HCT116 (cell line): ENCODE measurements around the gene TANC1. TPM values are rescaled to one million over a fixed set of nuclear protein-coding genes. Genes with fewer than 3 reads are reported as not detected.

Experiments used
- ATAC-seq: fragments of 200-7000 bp; cut with Tn5 transposase; 2 replicates; pipeline ENCODE4 v1.9.1; 2020; ENCODE audit warnings: mild to moderate bottlenecking, moderate library complexity
- BruUV-seq: library from RNA; stranded (reverse); fragments of 400-500 nt; replicated peaks from 2 replicates; lab custom pipeline; 2021; lab: Mats Ljungman, UMichigan
- CTCF ChIA-PET: fragments of 300-600 bp; sonication (Branson Sonifier 250); formaldehyde crosslinking; loops from one replicate; lab custom pipeline; 2021; ENCODE audit warnings: antibody characterized with exemption; lab: Charles Lee
- POLR2A ChIA-PET: fragments of 300-600, 350-600 bp; sonication (Branson Sonifier 250); formaldehyde crosslinking; loops from one replicate; lab custom pipeline; 2021; ENCODE audit warnings: antibody characterized with exemption; lab: Charles Lee
- RAD21 ChIA-PET, 2 experiments: fragments of 300-600 bp; sonication (Branson Sonifier 250); formaldehyde crosslinking; loops; one replicate each; lab custom pipeline; 2023; ENCODE audit warnings: low total read pairs in 2 of 2; ENCODE audit not compliant: uncharacterized antibody in 2 of 2, unreplicated experiment in 2 of 2, low non-redundant PET in 1 of 2; lab: Charles Lee
- DNase-seq: peaks from one replicate; pipeline ENCODE4 v3.0.0-alpha.2; 2010; ENCODE audit warnings: low read depth, low spot score
- H2AFZ ChIP-seq: fragments of 200-600 bp; shearing (Covaris generic), sonication (generic); 2 replicates; pipeline ENCODE4 v1.6.1; 2017; ENCODE audit warnings: low read depth, mixed run types, mixed read lengths, antibody characterized with exemption, low read length; ENCODE audit not compliant: poor library complexity, severe bottlenecking
- H3K27ac ChIP-seq: 2 replicates; pipeline ENCODE4 v1.5.1; 2012; ENCODE audit warnings: low read depth, low read length
- H3K27me3 ChIP-seq: fragments of 200-600 bp; sonication (generic); 2 replicates; pipeline ENCODE4 v1.6.1; 2016; ENCODE audit warnings: mixed run types, low read length, mixed read lengths; ENCODE audit not compliant: insufficient read depth
- H3K36me3 ChIP-seq, 2 experiments: fragments of 200-500 bp in 1 of 2; fragments of 200-600 bp in 1 of 2; sonication (Bioruptor generic) in 1 of 2; sonication (generic) in 1 of 2; 2 replicates each; pipeline versions ENCODE4 v1.5.1 to v1.6.1; 2014 to 2016; ENCODE audit warnings: low read length in 2 of 2, inconsistent platforms in 1 of 2, mixed read lengths in 1 of 2, mixed run types in 1 of 2; ENCODE audit not compliant: insufficient read depth in 2 of 2, control insufficient read depth in 1 of 2
- H3K4me1 ChIP-seq, 2 experiments: fragments of 200-600 bp in 1 of 2; sonication (generic) in 1 of 2; 2 replicates each; pipeline versions ENCODE4 v1.5.1 to v1.6.1; 2012 to 2017; ENCODE audit warnings: low read length in 2 of 2, inconsistent platforms in 1 of 2, mild to moderate bottlenecking in 1 of 2, mixed read lengths in 1 of 2, mixed run types in 1 of 2, moderate library complexity in 1 of 2; ENCODE audit not compliant: insufficient read depth in 2 of 2, control insufficient read depth in 1 of 2
- H3K4me2 ChIP-seq: fragments of 200-600 bp; sonication (generic); 2 replicates; pipeline ENCODE4 v1.6.1; 2017; ENCODE audit warnings: mixed run types, low read length, mixed read lengths
- H3K4me3 ChIP-seq, 2 experiments: fragments of 200-600 bp in 1 of 2; sonication (generic) in 1 of 2; replicated peaks in 1 of 2; 2 replicates each; pipeline ENCODE4 v1.5.1; 2011 to 2016; ENCODE audit warnings: low read length in 2 of 2, control low read depth in 1 of 2, low read depth in 1 of 2, mild to moderate bottlenecking in 1 of 2, mixed read lengths in 1 of 2, mixed run types in 1 of 2
- H3K79me2 ChIP-seq: fragments of 200-600 bp; sonication (generic); 2 replicates; pipeline ENCODE4 v1.6.1; 2017; ENCODE audit warnings: mild to moderate bottlenecking, mixed run types, low read length, moderate library complexity, mixed read lengths; ENCODE audit not compliant: insufficient read depth
- H3K9ac ChIP-seq: fragments of 200-600 bp; sonication (generic); 2 replicates; pipeline ENCODE4 v1.6.1; 2016; ENCODE audit warnings: low read length, mixed read lengths
- H3K9me2 ChIP-seq: fragments of 200-600 bp; sonication (generic), shearing (Covaris generic); 2 replicates; pipeline ENCODE4 v1.6.1; 2017; ENCODE audit warnings: mixed run types, mild to moderate bottlenecking, moderate library complexity; ENCODE audit not compliant: insufficient read depth
- H3K9me3 ChIP-seq, 2 experiments: fragments of 200-500 bp in 1 of 2; fragments of 200-600 bp in 1 of 2; sonication (Bioruptor generic) in 1 of 2; sonication (generic) in 1 of 2; 2 replicates each; pipeline ENCODE4 v1.6.1; 2014 to 2017; ENCODE audit warnings: low read length in 2 of 2, mixed read lengths in 2 of 2, inconsistent platforms in 1 of 2, low read depth in 1 of 2, mild to moderate bottlenecking in 1 of 2, mixed run types in 1 of 2, moderate library complexity in 1 of 2; ENCODE audit not compliant: control insufficient read depth in 1 of 2, insufficient read depth in 1 of 2
- H4K20me1 ChIP-seq: fragments of 200-600 bp; sonication (generic), shearing (Covaris generic); 2 replicates; pipeline ENCODE4 v1.6.1; 2017; ENCODE audit warnings: mixed run types, mild to moderate bottlenecking, moderate library complexity; ENCODE audit not compliant: insufficient read depth
- EGR1 ChIP-seq: IDR thresholded peaks from 2 replicates; pipeline ENCODE4 v1.6.1; 2012; ENCODE audit warnings: low read depth
- EZH2 ChIP-seq: fragments of 200-600 bp; sonication (generic); IDR thresholded peaks from 2 replicates; pipeline ENCODE4 v1.6.1; 2017; ENCODE audit warnings: antibody characterized with exemption, mixed run types
- EZH2phosphoT487 ChIP-seq: fragments of 200-600 bp; IDR thresholded peaks from 2 replicates; pipeline ENCODE4 v1.6.1; 2018; ENCODE audit warnings: antibody characterized with exemption, borderline replicate concordance
- POLR2A ChIP-seq: IDR thresholded peaks from 2 replicates; pipeline ENCODE4 v1.7.0; 2011; ENCODE audit warnings: borderline replicate concordance; ENCODE audit not compliant: insufficient read depth, insufficient read length; ENCODE audit errors: extremely low read depth
- POLR2AphosphoS5 ChIP-seq: IDR thresholded peaks from 2 replicates; pipeline ENCODE4 v1.6.1; 2011; ENCODE audit warnings: mild to moderate bottlenecking, low read depth, low read length, moderate library complexity
- RAD21 ChIP-seq: IDR thresholded peaks from 2 replicates; pipeline ENCODE4 v1.6.1; 2012; ENCODE audit warnings: low read depth, mild to moderate bottlenecking
- SP1 ChIP-seq: IDR thresholded peaks from 2 replicates; pipeline ENCODE4 v1.6.1; 2012; ENCODE audit warnings: low read depth
- SRF ChIP-seq: IDR thresholded peaks from 2 replicates; pipeline ENCODE4 v1.6.1; 2012; ENCODE audit warnings: low read depth
- ZFX ChIP-seq: fragments of 450-650 bp; IDR thresholded peaks from 2 replicates; pipeline ENCODE4 v1.6.1; 2017
- ZNF274 ChIP-seq: fragments of 200-500 bp; sonication (Bioruptor generic); IDR thresholded peaks from 2 replicates; pipeline ENCODE4 v1.6.1; 2014; ENCODE audit warnings: mild to moderate bottlenecking, low read depth, low read length, inconsistent platforms
- intact Hi-C: fragments of 100-400 bp; cut with micrococcal nuclease; formaldehyde crosslinking; loops from 2 replicates; pipeline ENCODE4 v1.10.0; 2022
- total RNA-seq: library from RNA; stranded (reverse); gene quantifications from one replicate; pipeline ENCODE4 v1.2.1, GENCODE V29; 2021; ENCODE audit not compliant: unreplicated experiment
- TF ChIP-seq, protein P1 (sequence below), 3 experiments: fragments of 200-600 bp in 1 of 3; sonication (generic) in 1 of 3; IDR thresholded peaks in 2 of 3; conservative IDR thresholded peaks in 1 of 3; 2 replicates each; pipeline ENCODE4 v1.5.1; 2012 to 2017; ENCODE audit warnings: low read depth in 2 of 3, low read length in 2 of 3, antibody characterized with exemption in 1 of 3, borderline replicate concordance in 1 of 3, control low read depth in 1 of 3, mild to moderate bottlenecking in 1 of 3, mixed read lengths in 1 of 3, mixed run types in 1 of 3, moderate library complexity in 1 of 3; ENCODE audit not compliant: insufficient read depth in 1 of 3
- TF ChIP-seq, protein P2 (sequence below): IDR thresholded peaks from 2 replicates; pipeline ENCODE4 v1.6.1; 2011; ENCODE audit warnings: mild to moderate bottlenecking, low read length, moderate library complexity; ENCODE audit not compliant: insufficient replicate concordance; ENCODE audit errors: extremely low read depth
- TF ChIP-seq, protein P3 (sequence below): IDR thresholded peaks from 2 replicates; pipeline ENCODE4 v1.6.1; 2012; ENCODE audit warnings: low read depth

Gene TANC1
- total RNA-seq, 1 experiment from 2014 or later = 15.1 TPM

DNA sequence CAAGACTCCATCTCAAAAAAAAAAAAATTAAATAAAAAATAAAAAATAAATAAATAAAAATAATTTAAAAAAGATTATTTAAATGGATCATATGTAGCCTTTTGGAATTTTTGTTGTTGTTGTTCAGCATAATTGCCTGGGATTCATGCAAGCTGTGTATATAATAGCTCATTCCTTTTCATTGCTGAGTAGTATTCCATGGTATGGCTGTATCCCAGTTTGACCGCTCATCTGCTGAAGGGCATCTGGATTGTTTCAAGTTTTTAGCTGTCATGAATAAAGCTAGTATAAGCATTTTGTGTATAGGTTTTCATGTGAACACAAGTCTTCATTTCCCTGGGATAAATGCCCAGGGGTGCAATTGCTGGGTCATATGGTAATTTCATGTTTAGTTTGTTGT lies 6.4 kb upstream of the TANC1 start:
- no peak for ATAC-seq
- ChIA-PET RAD21 (no interaction called here), CTCF (no interaction called here)
- H3K36me3 ChIP-seq = no peaks in the 10 kb centered on the region
- H3K4me1 ChIP-seq = peaks cover 0 to 1% of the 10 kb centered on the region in 2 experiments; a peak in 1 of 4 replicates
- BruUV-seq = no TSS peak
- H3K27ac ChIP-seq = no peak overlapping the region
- H3K9me2 ChIP-seq = no peaks in the 10 kb centered on the region
- no peak overlapping the region for H3K4me3 ChIP-seq
- intact Hi-C loops = no loop called here
- H3K9ac ChIP-seq = no peak overlapping the region
- H3K4me2 ChIP-seq = no peak overlapping the region
- H3K27me3 ChIP-seq = no peaks in the 10 kb centered on the region
- TF ChIP-seq SP1 = no peak
- TF ChIP-seq EZH2phosphoT487 = no peak
- no peak for TF ChIP-seq SRF
- no peak for TF ChIP-seq POLR2A
- TF ChIP-seq, all 23 proteins: peak for 0
- no peak for DNase-seq
- Histone ChIP-seq H4K20me1 (no peaks in the 10 kb centered on the region), H3K79me2 (no peaks in the 10 kb centered on the region), H2AFZ (peak overlapping the region; percentile 1), H3K9me3 (no peaks in the 10 kb centered on the region)
- POLR2A ChIA-PET = no interaction called here

DNA sequence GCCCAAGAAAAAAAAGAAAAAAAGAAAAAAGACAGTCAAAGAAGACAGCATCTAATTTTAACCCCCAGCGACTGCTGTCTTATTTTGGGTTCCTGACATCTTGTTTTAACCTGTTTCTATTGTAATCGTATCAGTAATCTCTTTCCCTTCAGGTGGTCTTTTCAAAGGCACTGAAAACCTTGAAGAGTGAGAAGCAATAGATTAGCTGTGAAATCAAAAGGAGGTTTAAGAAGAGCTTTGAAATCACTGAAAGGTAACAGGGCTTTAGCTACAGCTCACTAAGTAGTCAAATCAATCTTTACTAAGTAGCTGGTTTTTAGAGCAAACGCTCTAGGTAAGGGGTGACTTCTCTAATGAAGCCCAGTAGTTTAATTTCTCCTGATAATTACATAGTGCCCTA lies 5.4 kb upstream of the TANC1 start:
- Histone ChIP-seq H3K4me3 (no peak overlapping the region), H3K27ac (no peak overlapping the region), H4K20me1 (no peaks in the 10 kb centered on the region), H3K4me2 (no peak overlapping the region), H3K9ac (no peak overlapping the region), H3K79me2 (no peaks in the 10 kb centered on the region), H3K9me3 (no peaks in the 10 kb centered on the region), H3K4me1 (peaks cover 0 to 11% of the 10 kb centered on the region in 2 experiments; a peak in 1 of 4 replicates), H3K9me2 (no peaks in the 10 kb centered on the region), H3K36me3 (no peaks in the 10 kb centered on the region), H2AFZ (peak overlapping the region; percentile 23), H3K27me3 (no peaks in the 10 kb centered on the region)
- RAD21 ChIA-PET = no interaction called here
- intact Hi-C loops = no loop called here
- ATAC-seq = no peak
- POLR2A ChIA-PET = no interaction called here
- CTCF ChIA-PET = no interaction called here
- no TSS peak for BruUV-seq
- DNase-seq = no peak
- TF ChIP-seq EGR1 (no peak), ZFX (no peak), RAD21 (no peak), POLR2AphosphoS5 (no peak), SRF (no peak), EZH2 (no peak), ZNF274 (no peak), POLR2A (no peak)
- TF ChIP-seq, protein P1, sequence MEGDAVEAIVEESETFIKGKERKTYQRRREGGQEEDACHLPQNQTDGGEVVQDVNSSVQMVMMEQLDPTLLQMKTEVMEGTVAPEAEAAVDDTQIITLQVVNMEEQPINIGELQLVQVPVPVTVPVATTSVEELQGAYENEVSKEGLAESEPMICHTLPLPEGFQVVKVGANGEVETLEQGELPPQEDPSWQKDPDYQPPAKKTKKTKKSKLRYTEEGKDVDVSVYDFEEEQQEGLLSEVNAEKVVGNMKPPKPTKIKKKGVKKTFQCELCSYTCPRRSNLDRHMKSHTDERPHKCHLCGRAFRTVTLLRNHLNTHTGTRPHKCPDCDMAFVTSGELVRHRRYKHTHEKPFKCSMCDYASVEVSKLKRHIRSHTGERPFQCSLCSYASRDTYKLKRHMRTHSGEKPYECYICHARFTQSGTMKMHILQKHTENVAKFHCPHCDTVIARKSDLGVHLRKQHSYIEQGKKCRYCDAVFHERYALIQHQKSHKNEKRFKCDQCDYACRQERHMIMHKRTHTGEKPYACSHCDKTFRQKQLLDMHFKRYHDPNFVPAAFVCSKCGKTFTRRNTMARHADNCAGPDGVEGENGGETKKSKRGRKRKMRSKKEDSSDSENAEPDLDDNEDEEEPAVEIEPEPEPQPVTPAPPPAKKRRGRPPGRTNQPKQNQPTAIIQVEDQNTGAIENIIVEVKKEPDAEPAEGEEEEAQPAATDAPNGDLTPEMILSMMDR (IDR thresholded peaks at IDR 0.05 in 2 of 3, conservative IDR thresholded peaks at IDR 0.05 in 1 of 3; ENCODE audit: borderline replicate concordance in 1 of 3, insufficient read depth in 1 of 3, low read depth in 2 of 3, low read length in 2 of 3) = no peak
- TF ChIP-seq, protein P2, sequence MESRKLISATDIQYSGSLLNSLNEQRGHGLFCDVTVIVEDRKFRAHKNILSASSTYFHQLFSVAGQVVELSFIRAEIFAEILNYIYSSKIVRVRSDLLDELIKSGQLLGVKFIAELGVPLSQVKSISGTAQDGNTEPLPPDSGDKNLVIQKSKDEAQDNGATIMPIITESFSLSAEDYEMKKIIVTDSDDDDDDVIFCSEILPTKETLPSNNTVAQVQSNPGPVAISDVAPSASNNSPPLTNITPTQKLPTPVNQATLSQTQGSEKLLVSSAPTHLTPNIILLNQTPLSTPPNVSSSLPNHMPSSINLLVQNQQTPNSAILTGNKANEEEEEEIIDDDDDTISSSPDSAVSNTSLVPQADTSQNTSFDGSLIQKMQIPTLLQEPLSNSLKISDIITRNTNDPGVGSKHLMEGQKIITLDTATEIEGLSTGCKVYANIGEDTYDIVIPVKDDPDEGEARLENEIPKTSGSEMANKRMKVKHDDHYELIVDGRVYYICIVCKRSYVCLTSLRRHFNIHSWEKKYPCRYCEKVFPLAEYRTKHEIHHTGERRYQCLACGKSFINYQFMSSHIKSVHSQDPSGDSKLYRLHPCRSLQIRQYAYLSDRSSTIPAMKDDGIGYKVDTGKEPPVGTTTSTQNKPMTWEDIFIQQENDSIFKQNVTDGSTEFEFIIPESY = no peak
- TF ChIP-seq, protein P3, sequence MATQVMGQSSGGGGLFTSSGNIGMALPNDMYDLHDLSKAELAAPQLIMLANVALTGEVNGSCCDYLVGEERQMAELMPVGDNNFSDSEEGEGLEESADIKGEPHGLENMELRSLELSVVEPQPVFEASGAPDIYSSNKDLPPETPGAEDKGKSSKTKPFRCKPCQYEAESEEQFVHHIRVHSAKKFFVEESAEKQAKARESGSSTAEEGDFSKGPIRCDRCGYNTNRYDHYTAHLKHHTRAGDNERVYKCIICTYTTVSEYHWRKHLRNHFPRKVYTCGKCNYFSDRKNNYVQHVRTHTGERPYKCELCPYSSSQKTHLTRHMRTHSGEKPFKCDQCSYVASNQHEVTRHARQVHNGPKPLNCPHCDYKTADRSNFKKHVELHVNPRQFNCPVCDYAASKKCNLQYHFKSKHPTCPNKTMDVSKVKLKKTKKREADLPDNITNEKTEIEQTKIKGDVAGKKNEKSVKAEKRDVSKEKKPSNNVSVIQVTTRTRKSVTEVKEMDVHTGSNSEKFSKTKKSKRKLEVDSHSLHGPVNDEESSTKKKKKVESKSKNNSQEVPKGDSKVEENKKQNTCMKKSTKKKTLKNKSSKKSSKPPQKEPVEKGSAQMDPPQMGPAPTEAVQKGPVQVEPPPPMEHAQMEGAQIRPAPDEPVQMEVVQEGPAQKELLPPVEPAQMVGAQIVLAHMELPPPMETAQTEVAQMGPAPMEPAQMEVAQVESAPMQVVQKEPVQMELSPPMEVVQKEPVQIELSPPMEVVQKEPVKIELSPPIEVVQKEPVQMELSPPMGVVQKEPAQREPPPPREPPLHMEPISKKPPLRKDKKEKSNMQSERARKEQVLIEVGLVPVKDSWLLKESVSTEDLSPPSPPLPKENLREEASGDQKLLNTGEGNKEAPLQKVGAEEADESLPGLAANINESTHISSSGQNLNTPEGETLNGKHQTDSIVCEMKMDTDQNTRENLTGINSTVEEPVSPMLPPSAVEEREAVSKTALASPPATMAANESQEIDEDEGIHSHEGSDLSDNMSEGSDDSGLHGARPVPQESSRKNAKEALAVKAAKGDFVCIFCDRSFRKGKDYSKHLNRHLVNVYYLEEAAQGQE = no peak
